ENCODE results near the gene NOTCH1. TPM values are rescaled to one million over a fixed set of nuclear protein-coding genes. Genes with fewer than 3 reads are reported as not detected.

NOTCH1 gene
- 11.7 and 17.7 TPM in 2 replicates for total RNA-seq (2022)
- percentile 36 among the genes with signal in this experiment for Bru-seq, nascent RNA
- BruChase-seq, experiment 1, labeled RNA remaining after a 6-hour chase, result percentile 53 among the genes with signal in this experiment
- percentile 56 among the genes with signal in this experiment for BruChase-seq, experiment 2, labeled RNA remaining after a 2-hour chase
- long read RNA-seq, full-length matches to known transcripts, result 1 of 6 reads
- long read RNA-seq, partial matches to known transcripts, result 5 of 6 reads
- long read RNA-seq, other reads (novel, unspliced or antisense), result 0 of 6 reads

- Mint-ChIP-seq H3K9me3 (ENCODE audit: low read depth, unreplicated experiment) (no peaks in the 10 kb centered on the region), H3K4me3 (ENCODE audit: low read depth, unreplicated experiment) (peak within 1 kb of the TSS; percentile 74), H3K27me3 (ENCODE audit: unreplicated experiment) (no peaks in the 10 kb centered on the region), H3K27ac (ENCODE audit: unreplicated experiment) (peak within 1 kb of the TSS; percentile 77), H3K36me3 (ENCODE audit: insufficient read depth, unreplicated experiment) (peaks cover 34% of the 10 kb centered on the region), H3K4me1 (ENCODE audit: low read depth, unreplicated experiment) (peaks cover 1% of the 10 kb centered on the region)
- no TSS peak for BruUV-seq (replicated peaks)
- intact Hi-C loops (cut with micrococcal nuclease; ENCODE audit: unreplicated experiment), result no loop called here
- TF ChIP-seq CTCF (IDR thresholded peaks at IDR 0.05; ENCODE audit: unreplicated experiment), result no peak
- CTCF ChIA-PET, result no interaction called here
- DNase-seq, result peak; percentile 82
These were observed at the start of gene NOTCH1 for GRCh38 chr9:136545965-136546696. NOTCH1 (minus strand) TSS chr9:136546048; CDS start chr9:136545786, 262 bp downstream.

GRCh38 chr9:136594492-136594891 is 48.6 kb upstream of the NOTCH1 start:
- Mint-ChIP-seq H3K27ac (ENCODE audit: unreplicated experiment) (no peak overlapping the region), H3K36me3 (ENCODE audit: insufficient read depth, unreplicated experiment) (no peaks in the 10 kb centered on the region), H3K9me3 (ENCODE audit: low read depth, unreplicated experiment) (no peaks in the 10 kb centered on the region), H3K27me3 (ENCODE audit: unreplicated experiment) (peaks cover 49% of the 10 kb centered on the region), H3K4me1 (ENCODE audit: low read depth, unreplicated experiment) (no peaks in the 10 kb centered on the region), H3K4me3 (ENCODE audit: low read depth, unreplicated experiment) (no peak overlapping the region)
- no peak for TF ChIP-seq CTCF (IDR thresholded peaks at IDR 0.05; ENCODE audit: unreplicated experiment)
- no peak for DNase-seq
- BruUV-seq (replicated peaks), result no TSS peak
- CTCF ChIA-PET, result no interaction called here
- intact Hi-C loops (cut with micrococcal nuclease; ENCODE audit: unreplicated experiment), result no loop called here

- H3K27me3 Mint-ChIP-seq (ENCODE audit: unreplicated experiment), result peaks cover 58% of the 10 kb centered on the region
- no peak overlapping the region for H3K27ac Mint-ChIP-seq (ENCODE audit: unreplicated experiment)
- no peaks in the 10 kb centered on the region for H3K9me3 Mint-ChIP-seq (ENCODE audit: low read depth, unreplicated experiment)
- BruUV-seq (replicated peaks), result no TSS peak
- no peaks in the 10 kb centered on the region for H3K36me3 Mint-ChIP-seq (ENCODE audit: insufficient read depth, unreplicated experiment)
- intact Hi-C loops (cut with micrococcal nuclease; ENCODE audit: unreplicated experiment), result no loop called here
- no peak for DNase-seq
- CTCF ChIA-PET, result no interaction called here
- H3K4me1 Mint-ChIP-seq (ENCODE audit: low read depth, unreplicated experiment), result no peaks in the 10 kb centered on the region
- no peak overlapping the region for H3K4me3 Mint-ChIP-seq (ENCODE audit: low read depth, unreplicated experiment)
- TF ChIP-seq CTCF (IDR thresholded peaks at IDR 0.05; ENCODE audit: unreplicated experiment), result no peak
These were observed 47.7 kb upstream of the NOTCH1 start for GRCh38 chr9:136593581-136593980.

- H3K36me3 Mint-ChIP-seq (ENCODE audit: insufficient read depth, unreplicated experiment), result no peaks in the 10 kb centered on the region
- BruUV-seq (replicated peaks), result no TSS peak
- intact Hi-C loops (cut with micrococcal nuclease; ENCODE audit: unreplicated experiment), result no loop called here
- CTCF ChIA-PET, result no interaction called here
- no peak for DNase-seq
- no peaks in the 10 kb centered on the region for H3K9me3 Mint-ChIP-seq (ENCODE audit: low read depth, unreplicated experiment)
- H3K27me3 Mint-ChIP-seq (ENCODE audit: unreplicated experiment), result peaks cover 60% of the 10 kb centered on the region
- no peak overlapping the region for H3K4me3 Mint-ChIP-seq (ENCODE audit: low read depth, unreplicated experiment)
- no peak overlapping the region for H3K27ac Mint-ChIP-seq (ENCODE audit: unreplicated experiment)
- no peaks in the 10 kb centered on the region for H3K4me1 Mint-ChIP-seq (ENCODE audit: low read depth, unreplicated experiment)
- no peak for TF ChIP-seq CTCF (IDR thresholded peaks at IDR 0.05; ENCODE audit: unreplicated experiment)
These were observed 46.8 kb upstream of the NOTCH1 start for GRCh38 chr9:136592666-136593065.
